Activated CD8-positive, alpha-beta memory T cell treated with anti-CD3 and anti-CD28 coated beads for 48 hours (primary cell): ENCODE data around the gene FRS3.

ENCODE experiments used
- DNase-seq, 3 experiments: peaks; one replicate each; pipeline ENCODE4 v3.0.0-alpha.2; 2020; ENCODE audit warnings: low read depth in 2 of 3, low spot score in 2 of 3

The FRS3 gene

GRCh38 chr6:41743406-41744235 lies 36.1 kb downstream of the FRS3 start:
- DNase-seq, result no peak

DNA sequence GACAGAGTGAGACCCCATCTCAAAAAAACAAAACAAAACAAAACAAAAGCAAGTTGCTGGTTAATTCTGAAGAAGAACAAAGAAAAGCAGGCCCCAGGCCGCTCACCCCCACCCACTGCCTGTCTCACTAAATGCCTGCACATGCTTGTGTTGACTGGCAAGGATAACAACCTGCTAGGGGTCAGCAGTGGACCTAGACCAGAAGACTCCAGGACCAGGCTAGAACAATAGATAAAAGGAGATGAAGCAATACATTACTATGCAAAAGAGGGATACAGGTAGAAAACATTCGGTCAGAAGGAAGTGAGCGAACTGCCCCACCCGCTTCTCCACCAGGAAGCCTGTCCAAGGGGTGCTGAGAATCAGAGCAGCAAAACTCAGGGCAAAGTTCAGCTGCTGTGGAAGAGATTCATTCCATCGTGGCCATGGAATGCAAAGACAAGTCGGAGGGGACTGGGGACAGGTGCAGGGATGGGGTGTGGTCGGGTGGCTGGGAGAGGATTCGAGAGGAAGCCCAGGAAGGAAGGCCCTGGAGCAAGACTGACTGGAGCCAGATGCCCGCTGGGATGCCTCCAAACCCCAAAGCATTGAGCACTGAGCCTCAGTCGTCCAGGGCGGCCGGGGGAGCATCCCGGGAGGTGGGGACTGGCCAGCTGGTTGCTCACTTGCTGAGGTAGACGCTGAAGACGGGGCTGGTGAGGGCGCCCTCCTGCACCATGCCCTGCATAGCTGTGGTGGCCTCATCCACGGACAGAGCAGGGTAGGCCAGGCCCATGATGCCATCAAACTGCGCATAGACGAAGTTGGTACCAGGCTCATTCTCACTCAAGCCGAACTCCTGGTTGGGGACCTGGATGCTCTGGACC lies 37.8 kb downstream of the FRS3 start:
- no peak for DNase-seq

DNA sequence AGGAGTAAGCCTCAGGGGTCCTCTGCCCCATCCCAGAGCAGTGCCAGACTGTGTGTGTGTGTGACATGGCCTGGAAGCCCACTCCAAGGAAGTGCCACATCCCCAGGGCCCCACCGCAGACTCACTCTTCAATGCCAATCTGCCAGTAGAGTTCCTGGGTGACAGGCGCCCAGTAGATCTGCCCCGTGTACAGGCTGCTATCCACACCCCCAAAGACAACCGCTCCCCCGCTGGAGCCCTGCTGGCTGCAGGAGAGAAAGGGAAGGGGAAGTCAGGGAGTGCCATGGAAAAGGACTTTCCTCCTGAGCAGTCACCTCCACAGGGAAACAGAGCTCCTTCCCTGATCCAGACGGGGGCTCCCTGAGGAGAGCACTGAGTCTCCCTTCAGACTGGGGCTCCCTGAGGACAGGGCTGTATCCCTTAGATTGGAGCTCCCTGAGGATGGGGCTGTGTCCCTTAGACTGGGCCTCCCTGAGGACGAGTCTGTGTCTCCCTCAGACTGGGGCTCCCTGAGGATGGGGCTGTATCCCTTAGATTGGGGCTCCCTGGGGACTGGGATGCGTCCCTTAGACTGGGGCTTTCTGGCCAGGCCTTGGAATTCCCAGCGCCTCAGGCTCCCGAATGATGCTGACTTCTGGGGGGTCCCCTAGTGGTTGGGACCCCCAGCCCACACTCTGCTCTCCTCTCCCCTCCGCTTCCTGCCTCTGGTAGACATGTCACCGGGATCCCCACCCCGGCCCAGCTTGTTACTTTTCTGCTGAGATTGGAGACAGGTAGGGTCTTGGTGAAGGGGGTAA lies 39.1 kb downstream of the FRS3 start:
- DNase-seq, result no peak

DNA sequence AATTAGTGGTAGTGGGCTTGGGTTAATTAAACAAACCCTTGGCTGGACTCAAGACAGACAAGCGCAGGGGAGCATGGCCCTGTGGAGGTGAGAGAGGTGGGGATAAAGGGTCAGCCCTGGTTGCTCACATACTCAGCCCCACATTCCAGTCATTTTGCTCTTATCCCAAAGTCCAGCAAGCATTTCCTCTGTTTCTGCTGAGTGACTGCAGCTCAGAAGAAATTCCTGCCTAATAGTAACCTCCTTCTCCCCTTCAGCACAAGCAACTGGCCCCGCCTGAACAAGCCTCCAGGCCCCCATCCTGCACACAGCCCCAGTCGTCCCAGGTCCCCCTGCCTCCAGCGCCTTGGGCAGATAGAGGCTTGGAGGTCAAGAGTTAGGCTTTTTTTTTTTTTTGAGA lies 40.7 kb downstream of the FRS3 start:
- no peak for DNase-seq

GRCh38 chr6:41737591-41738130 lies 42.0 kb downstream of the FRS3 start:
- DNase-seq, result no peak

GRCh38 chr6:41736800-41737555 lies 42.7 kb downstream of the FRS3 start:
- DNase-seq, result no peak

DNA sequence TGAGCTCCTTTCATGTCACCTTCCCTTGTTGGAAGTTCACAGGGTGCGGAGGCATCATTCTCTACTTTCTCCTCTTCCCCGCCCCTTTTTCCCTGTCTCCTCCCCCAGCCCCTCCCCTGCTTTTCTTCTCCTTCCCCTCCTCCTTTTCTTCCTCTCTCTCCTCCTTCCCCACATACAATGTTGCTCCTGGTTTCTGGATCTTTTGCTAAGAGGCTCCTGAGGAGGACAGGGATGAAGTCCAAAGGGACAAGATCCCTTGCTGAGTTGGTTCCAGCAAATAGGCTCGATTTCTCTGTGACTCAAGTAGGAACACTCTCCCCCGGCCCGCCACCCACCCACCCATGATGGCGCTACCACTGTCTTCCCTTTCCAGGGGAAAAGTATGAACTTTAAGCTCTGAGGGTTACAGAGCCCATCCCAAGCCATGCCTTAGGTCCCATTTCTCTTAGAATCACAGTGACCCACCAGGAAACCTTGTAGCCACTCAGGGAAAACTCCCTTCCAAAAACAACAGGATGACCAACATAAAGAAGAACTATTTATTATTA lies 43.4 kb downstream of the FRS3 start:
- no peak for DNase-seq

DNA sequence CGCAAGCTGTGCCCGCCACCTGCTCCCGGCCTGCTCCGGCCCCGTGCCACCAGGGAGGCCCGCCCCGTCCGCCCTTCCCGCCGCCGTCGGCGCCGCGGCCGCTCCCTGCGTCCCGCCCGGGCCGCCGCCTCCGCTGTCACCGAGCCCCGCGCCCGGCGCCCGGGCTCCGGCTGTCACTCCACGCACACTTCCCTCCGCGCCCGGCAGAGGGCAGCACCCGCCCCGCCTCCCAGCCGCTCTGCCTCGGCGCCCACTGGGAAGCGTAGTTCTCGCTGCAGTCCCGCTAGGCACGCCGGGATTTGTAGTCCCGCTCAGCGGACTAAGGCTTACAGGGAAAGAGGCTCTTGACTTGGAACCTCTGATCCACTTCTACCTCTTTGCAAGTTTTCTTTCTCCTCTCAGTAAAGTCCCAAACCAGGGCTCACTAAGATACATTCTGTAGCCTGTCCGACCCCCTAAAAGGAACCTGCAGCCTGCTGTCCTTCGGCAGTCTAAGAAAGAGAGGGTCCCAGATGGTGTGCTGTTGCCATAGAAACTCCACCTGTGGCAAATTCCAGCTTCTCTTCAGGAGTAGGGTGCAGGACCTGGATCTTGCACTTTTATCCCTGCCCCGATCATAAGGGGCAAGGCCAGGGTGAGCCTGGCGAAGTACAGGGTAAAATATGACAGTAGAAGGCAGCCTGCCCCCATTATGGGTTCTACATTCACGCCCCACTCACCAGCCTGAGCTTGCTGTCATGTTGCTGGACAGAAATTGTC lies 44.1 kb downstream of the FRS3 start, which contains the start of gene TFEB:
Gene TFEB, minus strand, starts transcription at position 182 of the 759 bp plus-strand sequence. CDS start 44,395 bp downstream, outside the sequence.
- peak; percentile 80 to 97 (median 94) for DNase-seq

- DNase-seq, result peak; percentile 33 to 42 (median 40)
Observed at GRCh38 chr6:41734666-41735426, 44.9 kb downstream of the FRS3 start.

DNA sequence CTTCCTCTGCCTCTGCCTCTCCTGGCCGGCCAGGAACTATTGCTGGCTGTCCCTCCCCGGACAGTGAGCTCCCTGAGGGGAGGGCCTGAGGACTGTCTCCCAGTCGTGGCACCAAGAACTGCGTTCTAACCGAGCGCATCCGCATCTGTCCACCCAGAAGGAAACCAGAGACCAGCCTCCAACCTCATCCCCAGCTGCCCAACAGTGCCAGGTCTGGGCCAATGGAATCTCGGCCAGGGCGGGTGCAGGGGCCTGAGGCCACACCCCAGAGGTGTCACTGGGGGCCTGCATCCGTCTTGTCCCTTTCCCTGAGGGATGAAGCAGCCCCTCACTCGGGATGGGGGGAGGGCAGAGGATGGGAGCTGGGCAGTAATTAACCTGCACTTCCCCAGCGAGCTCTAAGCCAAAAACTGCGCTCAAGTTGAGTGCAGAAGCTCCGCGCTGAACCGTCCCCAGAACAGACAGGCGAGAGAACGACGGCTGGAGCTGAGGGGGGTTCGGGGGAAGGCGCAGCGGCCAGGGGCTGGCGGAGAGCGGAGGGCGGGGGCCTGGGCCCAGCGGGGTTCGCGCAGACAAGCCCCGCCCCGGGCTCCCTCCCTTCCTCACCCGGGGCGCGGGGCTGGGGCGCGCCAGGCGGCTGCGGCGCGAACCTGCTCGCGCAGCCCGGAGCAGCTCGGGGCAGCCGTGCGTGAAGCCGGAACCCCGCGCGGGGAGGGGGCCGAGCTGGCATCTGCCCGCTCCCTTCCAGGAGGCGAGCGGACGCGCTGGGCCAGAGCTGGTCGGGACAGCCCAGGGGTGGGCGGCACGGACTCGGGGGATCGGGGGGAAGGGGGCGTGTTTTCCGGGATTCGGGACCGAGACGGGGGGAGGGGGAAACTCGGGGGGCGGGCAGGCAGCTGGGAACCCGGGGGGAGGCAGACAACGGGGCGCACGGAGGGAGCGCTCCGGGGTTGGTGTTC lies 45.7 kb downstream of the FRS3 start:
- peak; percentile 22 to 33 (median 29) for DNase-seq

DNA sequence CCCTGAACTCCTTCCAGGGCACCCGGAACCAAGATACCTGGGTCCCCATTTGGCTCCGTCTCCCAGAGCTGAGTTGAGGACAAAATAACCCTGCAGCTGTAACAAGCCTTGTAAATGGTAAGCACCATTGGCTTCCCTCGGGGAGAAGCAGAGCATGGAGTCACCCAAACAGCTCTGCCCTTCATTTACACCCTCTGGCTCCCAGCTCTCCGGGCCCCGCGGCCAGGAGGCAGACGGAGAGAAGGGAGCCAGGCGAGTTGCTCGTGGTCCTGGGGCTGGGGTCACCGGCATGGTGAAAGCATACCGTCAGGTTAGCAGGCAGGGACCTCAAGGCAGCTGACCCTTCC lies 46.4 kb downstream of the FRS3 start:
- no peak for DNase-seq

- peak in 2 of 3 experiments; percentile 12 to 24 for DNase-seq
Observed at GRCh38 chr6:41732591-41733359, 46.9 kb downstream of the FRS3 start.

DNA sequence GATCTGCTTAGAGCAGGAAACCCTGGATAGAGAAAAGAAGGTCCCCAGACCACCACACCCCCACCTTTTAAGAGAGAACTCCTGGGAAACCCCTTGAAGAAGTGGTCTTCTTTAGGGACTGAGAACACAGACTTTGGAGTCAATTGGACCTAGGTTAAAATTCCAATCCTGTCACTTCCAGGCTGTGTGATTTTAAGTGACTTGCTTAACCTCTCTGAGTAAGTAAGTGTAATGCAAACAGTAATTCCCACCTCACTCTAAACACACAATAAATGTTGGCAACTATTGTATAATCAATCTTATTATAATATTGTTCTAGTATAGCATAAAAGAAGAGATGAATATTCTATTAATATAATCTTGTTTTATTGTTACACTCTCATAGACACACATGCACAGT lies 47.6 kb downstream of the FRS3 start:
- no peak for DNase-seq

GRCh38 chr6:41731561-41732086 lies 48.1 kb downstream of the FRS3 start:
- no peak for DNase-seq

GRCh38 chr6:41730531-41731436 lies 48.9 kb downstream of the FRS3 start:
- no peak for DNase-seq
